K562 (cell line): ENCODE results near the gene ABHD13.

Experiments used
- CBX8 ChIP-seq: fragments of 200-600 bp; sonication (generic); IDR thresholded peaks from 2 replicates; pipeline ENCODE4 v1.6.1; 2012; ENCODE audit warnings: borderline replicate concordance, mixed run types, low read depth, mild to moderate bottlenecking, moderate library complexity, mixed read lengths, low read length, control low read depth, inconsistent platforms; ENCODE audit not compliant: poor library complexity, severe bottlenecking; ENCODE audit errors: extremely low read depth
- CTCF ChIP-seq, 3 experiments: IDR thresholded peaks in 2 of 3; conservative IDR thresholded peaks in 1 of 3; 2 replicates each; pipeline ENCODE4 v1.5.1; 2011 to 2012; ENCODE audit warnings: low read length in 3 of 3, mild to moderate bottlenecking in 3 of 3, control low read depth in 2 of 3, improper control_type of control experiment in 1 of 3, inconsistent platforms in 1 of 3, low read depth in 1 of 3, mixed read lengths in 1 of 3, moderate library complexity in 1 of 3; ENCODE audit not compliant: insufficient read depth in 2 of 3
- EP300 ChIP-seq: IDR thresholded peaks from 2 replicates; pipeline ENCODE4 v1.6.1; 2012; ENCODE audit warnings: low read length, improper control_type of control experiment
- HNRNPH1 ChIP-seq: fragments of 200-400 bp; formaldehyde crosslinking; optimal IDR thresholded peaks from 2 replicates; pipeline ENCODE3; 2017; ENCODE audit warnings: low read depth, mild to moderate bottlenecking, low read length, moderate library complexity
- LEF1 ChIP-seq: fragments of 450-650 bp; IDR thresholded peaks from 2 replicates; pipeline ENCODE4 v1.6.1; 2016; ENCODE audit warnings: mild to moderate bottlenecking
- POLR2A ChIP-seq: fragments of 450-650 bp; conservative IDR thresholded peaks from 2 replicates; pipeline ENCODE4 v1.6.1; 2016
- TCF7L2 ChIP-seq: fragments of 150-350 bp; IDR thresholded peaks from 2 replicates; pipeline ENCODE4 v1.6.1; 2016; ENCODE audit warnings: low read depth, mild to moderate bottlenecking, low read length, moderate library complexity
- ZBTB26 ChIP-seq: fragments of 450-650 bp; formaldehyde crosslinking; IDR thresholded peaks from 2 replicates; pipeline ENCODE4 v1.4.0; 2022; ENCODE audit warnings: missing genetic modification characterization
- ZBTB40 ChIP-seq, 2 experiments: fragments of 450-650 bp in 1 of 2; sonication (generic) in 1 of 2; formaldehyde crosslinking in 1 of 2; IDR thresholded peaks; 2 replicates each; pipeline versions ENCODE4 v1.7.1 to v1.9.0; 2016 to 2022; ENCODE audit warnings: inconsistent platforms in 1 of 2, mild to moderate bottlenecking in 1 of 2, missing genetic modification reagents in 1 of 2
- ZBTB7A ChIP-seq: IDR thresholded peaks from 2 replicates; pipeline ENCODE4 v1.6.1; 2011; ENCODE audit warnings: low read depth, mild to moderate bottlenecking, low read length, moderate library complexity, borderline replicate concordance; ENCODE audit not compliant: control insufficient read depth
- ZNF134 ChIP-seq: fragments of 250-450 bp; sonication (Bioruptor Pico); conservative IDR thresholded peaks from 2 replicates; pipeline ENCODE4 v1.4.0; 2020
- ZNF583 ChIP-seq: fragments of 250-450 bp; sonication (Bioruptor Pico); IDR thresholded peaks from 2 replicates; pipeline ENCODE4 v1.4.0; 2020

GRCh38 chr13:108226184-108226583 is 8.0 kb downstream of the ABHD13 start:
- TF ChIP-seq CTCF (IDR thresholded peaks at IDR 0.05 in 2 of 3, conservative IDR thresholded peaks at IDR 0.05 in 1 of 3; ENCODE audit: insufficient read depth in 2 of 3, low read depth in 1 of 3, low read length in 3 of 3) (no peak), EP300 (no peak), CBX8 (no peak), ZBTB26 (CRISPR knock-in tag) (no peak), POLR2A (no peak), ZBTB40 (IDR thresholded peaks at IDR 0.05) (no peak), ZBTB40 (CRISPR knock-in tag; IDR thresholded peaks at IDR 0.05) (no peak), ZBTB7A (no peak), LEF1 (no peak), TCF7L2 (no peak), HNRNPH1 (no peak), ZNF134 (CRISPR knock-in tag) (no peak), ZNF583 (CRISPR knock-in tag) (no peak)
